ENCODE measurements around the gene PWWP2B.

PWWP2B gene

GRCh38 chr10:132391676-132392020 lies 5.4 kb upstream of the PWWP2B start:
- Mint-ChIP-seq H3K27ac (no peak overlapping the region), H3K4me3 (no peak overlapping the region), H3K4me1 (peaks cover 5% of the 10 kb centered on the region), H3K36me3 (ENCODE audit: low read depth) (no peaks in the 10 kb centered on the region), H3K27me3 (peaks cover 3% of the 10 kb centered on the region), H3K9me3 (peaks cover 8% of the 10 kb centered on the region)
- DNase-seq (no peak), ATAC-seq (no peak)

- Mint-ChIP-seq H3K27ac (no peak overlapping the region), H3K36me3 (ENCODE audit: low read depth) (no peaks in the 10 kb centered on the region), H3K4me3 (no peak overlapping the region), H3K27me3 (peaks cover 3% of the 10 kb centered on the region), H3K9me3 (peaks cover 8% of the 10 kb centered on the region), H3K4me1 (peaks cover 5% of the 10 kb centered on the region)
- ATAC-seq (no peak), DNase-seq (no peak)
Observed at GRCh38 chr10:132392184-132392800, 4.7 kb upstream of the PWWP2B start.

GRCh38 chr10:132392811-132393694 lies 3.9 kb upstream of the PWWP2B start:
- no peak for ATAC-seq
- no peak for DNase-seq
- H3K4me1 Mint-ChIP-seq, result peaks cover 6% of the 10 kb centered on the region
- H3K4me3 Mint-ChIP-seq, result no peak overlapping the region
- no peaks in the 10 kb centered on the region for H3K36me3 Mint-ChIP-seq (ENCODE audit: low read depth)
- no peak overlapping the region for H3K27ac Mint-ChIP-seq
- no peaks in the 10 kb centered on the region for H3K27me3 Mint-ChIP-seq
- H3K9me3 Mint-ChIP-seq, result peaks cover 8% of the 10 kb centered on the region

- H3K9me3 Mint-ChIP-seq, result peaks cover 8% of the 10 kb centered on the region
- H3K4me3 Mint-ChIP-seq, result no peak overlapping the region
- no peaks in the 10 kb centered on the region for H3K36me3 Mint-ChIP-seq (ENCODE audit: low read depth)
- H3K27ac Mint-ChIP-seq, result no peak overlapping the region
- H3K4me1 Mint-ChIP-seq, result peaks cover 10% of the 10 kb centered on the region
- DNase-seq, result no peak
- ATAC-seq, result no peak
- H3K27me3 Mint-ChIP-seq, result no peaks in the 10 kb centered on the region
Observed at GRCh38 chr10:132393695-132394181, 3.3 kb upstream of the PWWP2B start.

- no peaks in the 10 kb centered on the region for H3K27me3 Mint-ChIP-seq
- no peaks in the 10 kb centered on the region for H3K36me3 Mint-ChIP-seq (ENCODE audit: low read depth)
- ATAC-seq (no peak), DNase-seq (no peak)
- no peak overlapping the region for H3K27ac Mint-ChIP-seq
- H3K4me1 Mint-ChIP-seq, result peaks cover 13% of the 10 kb centered on the region
- peaks cover 8% of the 10 kb centered on the region for H3K9me3 Mint-ChIP-seq
- no peak overlapping the region for H3K4me3 Mint-ChIP-seq
Observed at GRCh38 chr10:132394201-132394811, 2.7 kb upstream of the PWWP2B start.

GRCh38 chr10:132394936-132395703 lies 1.9 kb upstream of the PWWP2B start:
- no peaks in the 10 kb centered on the region for H3K27me3 Mint-ChIP-seq
- no peak overlapping the region for H3K4me3 Mint-ChIP-seq
- DNase-seq, result no peak
- H3K36me3 Mint-ChIP-seq (ENCODE audit: low read depth), result no peaks in the 10 kb centered on the region
- no peak overlapping the region for H3K27ac Mint-ChIP-seq
- H3K9me3 Mint-ChIP-seq, result peaks cover 8% of the 10 kb centered on the region
- peaks cover 18% of the 10 kb centered on the region for H3K4me1 Mint-ChIP-seq
- no peak for ATAC-seq

- H3K27ac Mint-ChIP-seq, result no peak overlapping the region
- no peaks in the 10 kb centered on the region for H3K27me3 Mint-ChIP-seq
- H3K36me3 Mint-ChIP-seq (ENCODE audit: low read depth), result no peaks in the 10 kb centered on the region
- H3K9me3 Mint-ChIP-seq, result peaks cover 8% of the 10 kb centered on the region
- no peak overlapping the region for H3K4me3 Mint-ChIP-seq
- DNase-seq, result peak; percentile 37
- no peak for ATAC-seq
- H3K4me1 Mint-ChIP-seq, result peaks cover 18% of the 10 kb centered on the region
Observed at GRCh38 chr10:132395704-132396493, 1.1 kb upstream of the PWWP2B start.

GRCh38 chr10:132396494-132397035 lies 435 bp upstream of the PWWP2B start:
- ATAC-seq, result peak; percentile 34
- H3K27me3 Mint-ChIP-seq, result no peaks in the 10 kb centered on the region
- peaks cover 8% of the 10 kb centered on the region for H3K9me3 Mint-ChIP-seq
- peaks cover 18% of the 10 kb centered on the region for H3K4me1 Mint-ChIP-seq
- DNase-seq, result peak; percentile 64
- no peak overlapping the region for H3K4me3 Mint-ChIP-seq
- no peaks in the 10 kb centered on the region for H3K36me3 Mint-ChIP-seq (ENCODE audit: low read depth)
- H3K27ac Mint-ChIP-seq, result no peak overlapping the region

- Mint-ChIP-seq H3K4me3 (peak overlapping the region; percentile 78), H3K27ac (peak overlapping the region; percentile 70), H3K27me3 (no peaks in the 10 kb centered on the region), H3K36me3 (ENCODE audit: low read depth) (no peaks in the 10 kb centered on the region), H3K9me3 (no peaks in the 10 kb centered on the region), H3K4me1 (peaks cover 18% of the 10 kb centered on the region)
- DNase-seq (peak; percentile 57), ATAC-seq (peak; percentile 44)
Observed at GRCh38 chr10:132397671-132398565, 918 bp downstream of the PWWP2B start.

GRCh38 chr10:132398566-132398991 lies 1.6 kb downstream of the PWWP2B start:
- no peaks in the 10 kb centered on the region for H3K27me3 Mint-ChIP-seq
- no peaks in the 10 kb centered on the region for H3K36me3 Mint-ChIP-seq (ENCODE audit: low read depth)
- ATAC-seq (no peak), DNase-seq (no peak)
- no peak overlapping the region for H3K27ac Mint-ChIP-seq
- peaks cover 18% of the 10 kb centered on the region for H3K4me1 Mint-ChIP-seq
- no peak overlapping the region for H3K4me3 Mint-ChIP-seq
- no peaks in the 10 kb centered on the region for H3K9me3 Mint-ChIP-seq

GRCh38 chr10:132399117-132400035 lies 2.4 kb downstream of the PWWP2B start:
- DNase-seq (no peak), ATAC-seq (no peak)
- Mint-ChIP-seq H3K27me3 (no peaks in the 10 kb centered on the region), H3K36me3 (ENCODE audit: low read depth) (no peaks in the 10 kb centered on the region), H3K4me3 (no peak overlapping the region), H3K27ac (no peak overlapping the region), H3K4me1 (peaks cover 18% of the 10 kb centered on the region), H3K9me3 (no peaks in the 10 kb centered on the region)

- Mint-ChIP-seq H3K36me3 (ENCODE audit: low read depth) (no peaks in the 10 kb centered on the region), H3K9me3 (no peaks in the 10 kb centered on the region), H3K27ac (no peak overlapping the region), H3K27me3 (no peaks in the 10 kb centered on the region), H3K4me3 (no peak overlapping the region), H3K4me1 (peaks cover 18% of the 10 kb centered on the region)
- ATAC-seq (no peak), DNase-seq (no peak)
Observed at GRCh38 chr10:132400041-132400546, 3.1 kb downstream of the PWWP2B start.

Measured in activated naive CD8-positive, alpha-beta T cell treated with anti-CD3 and anti-CD28 coated beads, Interleukin-2, amount 50 U/mL, for 24 hours (primary cell).